Mesothelial cell of epicardium (in vitro differentiated cells): ENCODE data around the gene ARSG. TPM values are rescaled to one million over a fixed set of nuclear protein-coding genes. Genes with fewer than 3 reads are reported as not detected.

Experiments used
- DNase-seq, 2 experiments: peaks; one replicate each; pipeline ENCODE4 v3.0.0; 2021; ENCODE audit warnings: low spot score in 2 of 2; ENCODE audit not compliant: unreplicated experiment in 2 of 2
- H3K27ac Mint-ChIP-seq: 2 replicates; pipeline ENCODE4 v1.8.0; 2021; ENCODE audit warnings: mixed read lengths
- H3K27me3 Mint-ChIP-seq: 2 replicates; pipeline ENCODE4 v1.8.0; 2021; ENCODE audit warnings: low read depth, mixed read lengths
- H3K36me3 Mint-ChIP-seq: 2 replicates; pipeline ENCODE4 v1.8.0; 2021; ENCODE audit warnings: mixed read lengths
- H3K4me1 Mint-ChIP-seq: 2 replicates; pipeline ENCODE4 v1.8.0; 2021; ENCODE audit warnings: mixed read lengths
- H3K4me3 Mint-ChIP-seq: 2 replicates; pipeline ENCODE4 v1.8.0; 2021; ENCODE audit warnings: mild to moderate bottlenecking, moderate library complexity, mixed read lengths
- H3K9me3 Mint-ChIP-seq: 2 replicates; pipeline ENCODE4 v1.8.0; 2021; ENCODE audit warnings: mixed read lengths
- total RNA-seq: library from RNA; stranded (reverse); gene quantifications from 3 replicates; pipeline ENCODE4 v1.2.1, GENCODE V29; 2021
- TF ChIP-seq, protein P1 (sequence below): fragments of 200-600 bp; sonication (generic); IDR thresholded peaks from one replicate; pipeline ENCODE4 v1.5.0; 2021; ENCODE audit warnings: antibody characterized with exemption; ENCODE audit not compliant: unreplicated experiment

Gene ARSG
- total RNA-seq, 1 donor from 2014 or later = 7.8 TPM

DNA sequence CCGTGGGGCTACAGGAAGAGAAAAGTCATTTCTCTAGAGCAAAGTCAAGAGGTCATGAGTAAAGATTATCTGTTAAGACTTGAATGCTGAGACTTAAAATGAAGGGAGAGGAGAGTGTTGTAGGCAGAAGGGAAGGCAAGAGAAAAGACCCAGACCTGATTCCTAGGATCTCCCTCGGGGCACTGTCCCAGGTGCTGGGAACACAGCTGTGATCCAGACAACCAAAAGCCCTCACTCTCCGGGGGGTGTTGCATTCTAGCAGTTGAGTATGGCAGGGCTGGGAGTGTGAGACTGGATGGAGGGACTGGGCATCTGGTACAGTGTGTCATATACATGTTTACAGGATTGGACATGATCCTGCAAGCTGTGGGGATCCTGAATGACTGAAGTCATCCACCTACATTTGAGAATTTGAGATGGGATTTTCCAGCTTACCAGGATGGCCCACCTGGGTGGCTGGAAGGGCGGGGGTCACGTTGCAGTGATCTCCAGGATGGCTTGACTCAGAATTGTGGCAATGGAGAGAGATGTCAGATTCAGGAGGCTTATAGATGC lies 29.1 kb downstream of the ARSG start:
- no peak overlapping the region for H3K4me3 Mint-ChIP-seq
- H3K27ac Mint-ChIP-seq = no peak overlapping the region
- DNase-seq = no peak
- TF ChIP-seq, protein P1, sequence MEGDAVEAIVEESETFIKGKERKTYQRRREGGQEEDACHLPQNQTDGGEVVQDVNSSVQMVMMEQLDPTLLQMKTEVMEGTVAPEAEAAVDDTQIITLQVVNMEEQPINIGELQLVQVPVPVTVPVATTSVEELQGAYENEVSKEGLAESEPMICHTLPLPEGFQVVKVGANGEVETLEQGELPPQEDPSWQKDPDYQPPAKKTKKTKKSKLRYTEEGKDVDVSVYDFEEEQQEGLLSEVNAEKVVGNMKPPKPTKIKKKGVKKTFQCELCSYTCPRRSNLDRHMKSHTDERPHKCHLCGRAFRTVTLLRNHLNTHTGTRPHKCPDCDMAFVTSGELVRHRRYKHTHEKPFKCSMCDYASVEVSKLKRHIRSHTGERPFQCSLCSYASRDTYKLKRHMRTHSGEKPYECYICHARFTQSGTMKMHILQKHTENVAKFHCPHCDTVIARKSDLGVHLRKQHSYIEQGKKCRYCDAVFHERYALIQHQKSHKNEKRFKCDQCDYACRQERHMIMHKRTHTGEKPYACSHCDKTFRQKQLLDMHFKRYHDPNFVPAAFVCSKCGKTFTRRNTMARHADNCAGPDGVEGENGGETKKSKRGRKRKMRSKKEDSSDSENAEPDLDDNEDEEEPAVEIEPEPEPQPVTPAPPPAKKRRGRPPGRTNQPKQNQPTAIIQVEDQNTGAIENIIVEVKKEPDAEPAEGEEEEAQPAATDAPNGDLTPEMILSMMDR = no peak
- no peaks in the 10 kb centered on the region for H3K9me3 Mint-ChIP-seq
- H3K4me1 Mint-ChIP-seq = peaks cover 5% of the 10 kb centered on the region
- H3K27me3 Mint-ChIP-seq = no peaks in the 10 kb centered on the region
- no peaks in the 10 kb centered on the region for H3K36me3 Mint-ChIP-seq

DNA sequence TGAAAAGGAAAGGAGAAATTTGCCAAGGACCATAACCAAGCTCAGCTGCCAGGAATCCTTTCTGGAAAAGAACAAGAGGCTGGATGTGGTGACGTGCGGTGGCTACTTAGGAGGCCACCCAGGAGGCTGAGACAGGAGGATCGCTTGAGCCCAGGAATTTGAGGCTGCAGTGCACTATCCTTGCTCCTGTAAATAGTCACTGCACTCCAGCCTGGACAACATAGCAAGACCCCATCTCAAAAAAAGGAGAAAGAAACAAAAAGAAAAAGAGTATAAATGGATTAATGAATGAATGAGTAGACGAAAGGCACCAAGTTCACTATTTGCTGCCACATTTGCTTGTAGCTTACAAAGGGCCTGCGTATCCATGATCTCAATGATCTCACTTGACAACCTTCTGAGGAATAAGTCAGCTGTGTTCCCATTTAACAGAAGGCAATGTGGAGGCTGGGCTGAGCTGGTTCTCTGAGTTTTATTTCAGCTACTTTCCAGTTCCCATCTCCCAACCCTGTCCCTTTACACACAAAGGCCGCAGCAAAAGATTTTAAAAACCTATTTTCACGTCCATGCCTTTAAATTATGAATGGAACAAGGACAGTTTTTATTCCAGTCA lies 29.8 kb downstream of the ARSG start:
- H3K27ac Mint-ChIP-seq = no peak overlapping the region
- no peak for DNase-seq
- H3K4me1 Mint-ChIP-seq = peaks cover 5% of the 10 kb centered on the region
- TF ChIP-seq, protein P1 = no peak
- H3K9me3 Mint-ChIP-seq = no peaks in the 10 kb centered on the region
- H3K36me3 Mint-ChIP-seq = no peaks in the 10 kb centered on the region
- no peaks in the 10 kb centered on the region for H3K27me3 Mint-ChIP-seq
- H3K4me3 Mint-ChIP-seq = no peak overlapping the region

DNA sequence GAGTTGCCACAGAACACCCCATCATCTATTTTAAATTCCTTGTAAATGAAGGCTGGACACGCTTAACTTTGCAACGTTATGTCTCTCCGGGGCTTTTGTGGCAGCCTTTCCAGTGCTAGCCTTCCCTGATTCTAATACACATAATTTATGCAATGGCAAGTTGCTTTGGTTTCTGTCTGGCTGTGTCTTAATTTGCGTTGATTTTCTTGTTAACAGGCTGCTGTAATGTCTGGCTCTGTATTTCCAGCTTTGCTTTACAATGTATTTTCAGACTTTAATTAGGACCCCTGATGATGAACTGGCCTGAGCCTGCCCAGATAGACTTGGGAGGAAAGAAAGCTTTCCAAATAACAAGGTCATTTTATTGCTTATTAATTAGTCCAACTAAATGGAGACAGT lies 30.3 kb downstream of the ARSG start:
- no peaks in the 10 kb centered on the region for H3K36me3 Mint-ChIP-seq

DNA sequence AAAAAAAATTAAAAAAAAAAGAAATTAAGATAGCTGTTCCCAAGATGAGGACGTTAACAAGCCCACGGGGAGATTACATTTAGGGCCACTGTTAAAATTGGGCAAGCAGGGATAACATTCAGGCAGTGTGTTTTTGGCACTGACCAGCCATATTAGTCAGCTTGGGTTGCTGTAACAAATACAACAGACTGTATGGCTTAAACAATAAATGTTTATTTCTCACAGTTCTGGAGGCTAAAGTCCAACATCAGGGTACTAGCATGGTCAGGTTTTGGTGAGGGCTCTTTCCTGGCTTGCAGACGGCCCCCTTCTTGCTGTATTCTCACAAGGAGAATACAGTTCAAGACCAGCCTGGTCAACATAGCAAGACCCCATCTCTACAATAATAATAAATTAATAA lies 31.3 kb downstream of the ARSG start:
- TF ChIP-seq, protein P1 = no peak
- no peaks in the 10 kb centered on the region for H3K9me3 Mint-ChIP-seq
- no peak overlapping the region for H3K4me3 Mint-ChIP-seq
- no peaks in the 10 kb centered on the region for H3K36me3 Mint-ChIP-seq
- H3K27me3 Mint-ChIP-seq = no peaks in the 10 kb centered on the region
- no peak overlapping the region for H3K27ac Mint-ChIP-seq
- H3K4me1 Mint-ChIP-seq = peaks cover 8% of the 10 kb centered on the region
- no peak for DNase-seq

More for the DNA sequence above, 30.3 kb downstream of the ARSG start:
- Mint-ChIP-seq H3K4me3 (no peak overlapping the region), H3K4me1 (peaks cover 5% of the 10 kb centered on the region), H3K9me3 (no peaks in the 10 kb centered on the region), H3K27me3 (no peaks in the 10 kb centered on the region), H3K27ac (no peak overlapping the region)
- TF ChIP-seq, protein P1 = no peak
- DNase-seq = no peak

DNA sequence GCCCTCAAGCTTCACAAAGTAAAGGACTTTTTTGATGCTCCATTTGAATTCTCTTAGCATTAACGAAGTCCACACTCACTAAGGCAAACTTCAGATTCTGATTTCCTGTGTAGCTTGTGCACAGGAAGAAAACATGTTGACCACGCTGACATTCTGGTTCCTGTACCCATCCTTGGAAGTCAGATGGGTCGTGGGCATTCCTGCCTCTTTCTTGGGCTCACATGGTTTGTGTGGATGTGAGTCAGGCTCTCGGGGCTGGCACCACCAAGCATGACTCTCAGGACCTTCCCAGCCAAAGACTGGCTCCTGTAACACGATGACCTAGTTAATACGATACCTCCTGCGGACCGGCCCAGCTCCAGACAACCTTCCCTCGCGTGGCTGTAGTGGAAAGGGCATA lies 32.8 kb downstream of the ARSG start:
- Mint-ChIP-seq H3K27me3 (no peaks in the 10 kb centered on the region), H3K36me3 (peaks cover 2% of the 10 kb centered on the region), H3K4me1 (peaks cover 19% of the 10 kb centered on the region), H3K4me3 (no peak overlapping the region), H3K27ac (no peak overlapping the region), H3K9me3 (no peaks in the 10 kb centered on the region)
- DNase-seq = no peak
- TF ChIP-seq, protein P1 = no peak
